H1 (cell line): ENCODE data around the gene HYAL1. TPM values are rescaled to one million over a fixed set of nuclear protein-coding genes. Genes with fewer than 3 reads are reported as not detected.

Experiments used
- CTBP2 ChIP-seq: IDR thresholded peaks from 2 replicates; pipeline ENCODE4 v1.7.0; 2011; ENCODE audit warnings: borderline replicate concordance, mild to moderate bottlenecking, moderate library complexity, mixed read lengths, low read length; ENCODE audit not compliant: insufficient read depth, insufficient read length
- HDAC2 ChIP-seq, 2 experiments: fragments of 300-600 bp in 1 of 2; sonication (generic) in 1 of 2; IDR thresholded peaks; 2 replicates each; pipeline ENCODE4 v1.6.1; 2011 to 2012; ENCODE audit warnings: low read depth in 2 of 2, low read length in 2 of 2, mild to moderate bottlenecking in 2 of 2, moderate library complexity in 2 of 2, borderline replicate concordance in 1 of 2, inconsistent platforms in 1 of 2
- SIRT6 ChIP-seq: IDR thresholded peaks from one replicate; pipeline ENCODE4 v1.7.1; 2012; ENCODE audit warnings: low read length, inconsistent platforms
- SP1 ChIP-seq: IDR thresholded peaks from 2 replicates; pipeline ENCODE4 v1.6.1; 2011; ENCODE audit warnings: low read depth, low read length
- TBP ChIP-seq: IDR thresholded peaks from 2 replicates; pipeline ENCODE4 v1.6.1; 2011; ENCODE audit warnings: low read depth, low read length, improper control_type of control experiment
- polyA plus RNA-seq, 7 experiments: library from polyadenylated mRNA; depleted of rRNA in 3 of 7; stranded (reverse) in 5 of 7; unstranded in 2 of 7; fragments of >200 nt in 5 of 7; fragments of 200-250 nt in 2 of 7; gene quantifications; 1 replicate in 5 of 7; 2 replicates in 1 of 7; 4 replicates in 1 of 7; pipeline versions ENCODE4 v1.2.1 to v1.2.3, GENCODE V29; 2011 to 2013; ENCODE audit warnings: missing spikeins in 2 of 7, mixed read lengths in 2 of 7
- total RNA-seq: library from RNA; stranded (reverse); fragmentation: NEBNext Ultra II Directional; extraction: Animal tissue kit (Norgen Biotek cat#: 25700); gene quantifications from 2 replicates; pipeline ENCODE4 v1.2.1, GENCODE V29; 2021
- TF ChIP-seq, protein P1 (sequence below): fragments of 300-600 bp; sonication (generic); IDR thresholded peaks from 2 replicates; pipeline ENCODE4 v1.7.1; 2012; ENCODE audit warnings: low read length, moderate library complexity, mild to moderate bottlenecking, inconsistent platforms; ENCODE audit not compliant: insufficient replicate concordance

The HYAL1 gene
- total and polyA plus RNA-seq, 2 of the 8 experiments (the other 6 are each of a cell fraction or from before 2014, with no cell fraction given) = 2.0 to 5.4 TPM

DNA sequence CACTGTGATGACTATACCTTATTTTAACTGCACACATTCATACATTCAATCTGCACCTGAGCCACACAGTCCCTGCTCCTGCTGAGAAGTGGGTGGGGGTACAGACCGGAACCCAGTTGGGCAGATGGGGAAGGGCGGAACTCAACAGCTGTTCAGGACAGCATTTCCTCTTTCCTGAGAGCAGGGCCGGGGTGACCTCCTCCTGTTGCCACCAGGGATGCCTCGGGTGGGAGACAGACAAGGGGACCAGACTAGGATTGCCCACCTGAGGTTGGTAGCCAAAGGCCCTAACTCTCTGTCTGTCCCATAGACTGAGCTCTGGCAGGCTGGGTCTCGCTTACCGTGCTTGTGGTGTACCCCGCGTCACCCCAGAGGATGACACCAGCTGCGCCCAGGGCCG lies 15.2 kb upstream of the HYAL1 start (continued):
- TF ChIP-seq, protein P1, sequence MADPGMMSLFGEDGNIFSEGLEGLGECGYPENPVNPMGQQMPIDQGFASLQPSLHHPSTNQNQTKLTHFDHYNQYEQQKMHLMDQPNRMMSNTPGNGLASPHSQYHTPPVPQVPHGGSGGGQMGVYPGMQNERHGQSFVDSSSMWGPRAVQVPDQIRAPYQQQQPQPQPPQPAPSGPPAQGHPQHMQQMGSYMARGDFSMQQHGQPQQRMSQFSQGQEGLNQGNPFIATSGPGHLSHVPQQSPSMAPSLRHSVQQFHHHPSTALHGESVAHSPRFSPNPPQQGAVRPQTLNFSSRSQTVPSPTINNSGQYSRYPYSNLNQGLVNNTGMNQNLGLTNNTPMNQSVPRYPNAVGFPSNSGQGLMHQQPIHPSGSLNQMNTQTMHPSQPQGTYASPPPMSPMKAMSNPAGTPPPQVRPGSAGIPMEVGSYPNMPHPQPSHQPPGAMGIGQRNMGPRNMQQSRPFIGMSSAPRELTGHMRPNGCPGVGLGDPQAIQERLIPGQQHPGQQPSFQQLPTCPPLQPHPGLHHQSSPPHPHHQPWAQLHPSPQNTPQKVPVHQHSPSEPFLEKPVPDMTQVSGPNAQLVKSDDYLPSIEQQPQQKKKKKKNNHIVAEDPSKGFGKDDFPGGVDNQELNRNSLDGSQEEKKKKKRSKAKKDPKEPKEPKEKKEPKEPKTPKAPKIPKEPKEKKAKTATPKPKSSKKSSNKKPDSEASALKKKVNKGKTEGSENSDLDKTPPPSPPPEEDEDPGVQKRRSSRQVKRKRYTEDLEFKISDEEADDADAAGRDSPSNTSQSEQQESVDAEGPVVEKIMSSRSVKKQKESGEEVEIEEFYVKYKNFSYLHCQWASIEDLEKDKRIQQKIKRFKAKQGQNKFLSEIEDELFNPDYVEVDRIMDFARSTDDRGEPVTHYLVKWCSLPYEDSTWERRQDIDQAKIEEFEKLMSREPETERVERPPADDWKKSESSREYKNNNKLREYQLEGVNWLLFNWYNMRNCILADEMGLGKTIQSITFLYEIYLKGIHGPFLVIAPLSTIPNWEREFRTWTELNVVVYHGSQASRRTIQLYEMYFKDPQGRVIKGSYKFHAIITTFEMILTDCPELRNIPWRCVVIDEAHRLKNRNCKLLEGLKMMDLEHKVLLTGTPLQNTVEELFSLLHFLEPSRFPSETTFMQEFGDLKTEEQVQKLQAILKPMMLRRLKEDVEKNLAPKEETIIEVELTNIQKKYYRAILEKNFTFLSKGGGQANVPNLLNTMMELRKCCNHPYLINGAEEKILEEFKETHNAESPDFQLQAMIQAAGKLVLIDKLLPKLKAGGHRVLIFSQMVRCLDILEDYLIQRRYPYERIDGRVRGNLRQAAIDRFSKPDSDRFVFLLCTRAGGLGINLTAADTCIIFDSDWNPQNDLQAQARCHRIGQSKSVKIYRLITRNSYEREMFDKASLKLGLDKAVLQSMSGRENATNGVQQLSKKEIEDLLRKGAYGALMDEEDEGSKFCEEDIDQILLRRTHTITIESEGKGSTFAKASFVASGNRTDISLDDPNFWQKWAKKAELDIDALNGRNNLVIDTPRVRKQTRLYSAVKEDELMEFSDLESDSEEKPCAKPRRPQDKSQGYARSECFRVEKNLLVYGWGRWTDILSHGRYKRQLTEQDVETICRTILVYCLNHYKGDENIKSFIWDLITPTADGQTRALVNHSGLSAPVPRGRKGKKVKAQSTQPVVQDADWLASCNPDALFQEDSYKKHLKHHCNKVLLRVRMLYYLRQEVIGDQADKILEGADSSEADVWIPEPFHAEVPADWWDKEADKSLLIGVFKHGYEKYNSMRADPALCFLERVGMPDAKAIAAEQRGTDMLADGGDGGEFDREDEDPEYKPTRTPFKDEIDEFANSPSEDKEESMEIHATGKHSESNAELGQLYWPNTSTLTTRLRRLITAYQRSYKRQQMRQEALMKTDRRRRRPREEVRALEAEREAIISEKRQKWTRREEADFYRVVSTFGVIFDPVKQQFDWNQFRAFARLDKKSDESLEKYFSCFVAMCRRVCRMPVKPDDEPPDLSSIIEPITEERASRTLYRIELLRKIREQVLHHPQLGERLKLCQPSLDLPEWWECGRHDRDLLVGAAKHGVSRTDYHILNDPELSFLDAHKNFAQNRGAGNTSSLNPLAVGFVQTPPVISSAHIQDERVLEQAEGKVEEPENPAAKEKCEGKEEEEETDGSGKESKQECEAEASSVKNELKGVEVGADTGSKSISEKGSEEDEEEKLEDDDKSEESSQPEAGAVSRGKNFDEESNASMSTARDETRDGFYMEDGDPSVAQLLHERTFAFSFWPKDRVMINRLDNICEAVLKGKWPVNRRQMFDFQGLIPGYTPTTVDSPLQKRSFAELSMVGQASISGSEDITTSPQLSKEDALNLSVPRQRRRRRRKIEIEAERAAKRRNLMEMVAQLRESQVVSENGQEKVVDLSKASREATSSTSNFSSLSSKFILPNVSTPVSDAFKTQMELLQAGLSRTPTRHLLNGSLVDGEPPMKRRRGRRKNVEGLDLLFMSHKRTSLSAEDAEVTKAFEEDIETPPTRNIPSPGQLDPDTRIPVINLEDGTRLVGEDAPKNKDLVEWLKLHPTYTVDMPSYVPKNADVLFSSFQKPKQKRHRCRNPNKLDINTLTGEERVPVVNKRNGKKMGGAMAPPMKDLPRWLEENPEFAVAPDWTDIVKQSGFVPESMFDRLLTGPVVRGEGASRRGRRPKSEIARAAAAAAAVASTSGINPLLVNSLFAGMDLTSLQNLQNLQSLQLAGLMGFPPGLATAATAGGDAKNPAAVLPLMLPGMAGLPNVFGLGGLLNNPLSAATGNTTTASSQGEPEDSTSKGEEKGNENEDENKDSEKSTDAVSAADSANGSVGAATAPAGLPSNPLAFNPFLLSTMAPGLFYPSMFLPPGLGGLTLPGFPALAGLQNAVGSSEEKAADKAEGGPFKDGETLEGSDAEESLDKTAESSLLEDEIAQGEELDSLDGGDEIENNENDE = no peak
- TF ChIP-seq HDAC2 (IDR thresholded peaks at IDR 0.05; ENCODE audit: borderline replicate concordance in 1 of 2, low read depth in 2 of 2, low read length in 2 of 2) (no peak), SIRT6 (no peak), SP1 (no peak), TBP (no peak), CTBP2 (no peak)
